GM21515 (cell line): Measurements from ENCODE around the gene DDX53.

Experiments used
- ATAC-seq: cut with Tn5 transposase; IDR thresholded peaks from one replicate; pipeline ENCODE4 v1.9.1; 2021; ENCODE audit not compliant: unreplicated experiment

Gene DDX53

DNA sequence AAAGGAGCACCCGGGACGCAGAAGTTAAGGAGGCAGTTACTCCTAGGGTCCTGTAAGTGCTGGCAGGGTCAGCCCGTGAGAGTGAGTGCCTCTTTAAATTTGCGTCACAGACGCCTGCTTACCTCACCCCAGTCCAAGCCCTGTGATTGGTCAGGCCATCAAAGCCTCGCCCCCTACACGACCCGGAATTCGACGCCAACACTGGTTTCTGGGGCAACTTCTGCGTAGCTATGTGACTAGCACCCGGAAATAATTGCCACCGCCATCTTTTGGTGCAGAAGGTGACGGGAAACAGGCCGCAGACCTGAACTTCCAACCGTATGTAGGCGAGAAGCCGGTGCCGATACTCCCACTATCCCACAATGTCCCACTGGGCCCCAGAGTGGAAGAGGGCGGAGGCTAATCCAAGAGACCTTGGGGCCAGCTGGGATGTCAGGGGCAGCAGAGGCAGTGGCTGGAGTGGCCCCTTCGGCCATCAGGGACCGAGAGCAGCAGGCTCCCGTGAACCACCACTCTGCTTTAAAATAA, at the start of gene DDX53:
Gene DDX53 (plus strand): TSS at position 265 of the 528 bp plus-strand sequence. CDS start 98 bp downstream, at position 363.
- ATAC-seq = no peak

GRCh38 chrX:22950269-22951266, 49.2 kb upstream of the DDX53 start:
- ATAC-seq = no peak

- ATAC-seq = no peak
These were observed 47.8 kb upstream of the DDX53 start for GRCh38 chrX:22952010-22952409.

DNA sequence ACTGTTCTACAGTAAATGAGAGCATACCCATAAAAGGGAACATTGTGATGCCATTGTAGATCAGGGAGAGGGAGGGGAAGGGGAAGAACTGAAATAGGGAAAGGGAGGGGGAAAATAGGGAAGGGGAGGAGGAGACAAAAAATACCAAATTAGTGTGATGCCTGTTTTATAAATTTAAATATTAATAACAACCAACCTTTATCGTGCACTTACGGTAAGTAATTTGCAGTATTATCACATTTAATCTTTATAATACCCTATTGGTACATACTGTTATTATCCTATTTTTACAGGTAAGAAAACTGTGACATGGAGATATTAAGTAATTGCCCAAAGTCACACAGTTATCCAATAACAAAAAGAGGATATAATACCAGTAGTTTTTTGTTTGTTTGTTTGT, 41.5 kb upstream of the DDX53 start:
- ATAC-seq = no peak

DNA sequence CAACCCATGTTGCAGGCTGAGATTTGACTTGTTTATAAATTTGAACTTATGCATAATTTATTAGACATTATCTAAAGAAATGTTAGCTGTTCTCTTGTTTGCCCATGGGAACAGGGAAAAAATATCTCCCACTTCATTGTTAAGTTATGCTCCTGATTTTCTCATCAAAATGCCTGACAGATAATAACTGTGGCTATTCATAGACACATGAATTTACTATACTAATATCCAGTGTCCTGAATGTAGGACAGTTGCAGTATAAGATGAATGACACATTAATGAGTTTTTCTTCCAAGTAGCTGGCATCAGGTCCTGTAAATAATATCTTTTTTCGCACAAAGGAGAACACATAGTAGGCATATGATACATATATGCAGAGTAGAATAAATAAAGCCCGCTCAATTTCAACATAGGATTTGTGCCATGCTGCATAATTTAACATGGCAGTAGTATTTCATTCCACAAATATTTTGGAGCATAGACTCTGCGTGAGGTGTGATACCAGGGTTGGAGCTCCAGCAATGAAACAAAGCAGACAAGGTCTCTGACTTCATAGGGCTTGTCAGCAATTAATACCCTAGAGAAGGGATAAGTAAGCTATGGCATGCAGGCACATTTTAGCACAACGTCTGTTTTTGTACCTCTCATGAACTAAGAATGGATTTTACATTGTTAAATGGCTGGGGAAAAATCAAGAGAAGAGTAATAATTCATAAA, 40.4 kb upstream of the DDX53 start:
- ATAC-seq = no peak

DNA sequence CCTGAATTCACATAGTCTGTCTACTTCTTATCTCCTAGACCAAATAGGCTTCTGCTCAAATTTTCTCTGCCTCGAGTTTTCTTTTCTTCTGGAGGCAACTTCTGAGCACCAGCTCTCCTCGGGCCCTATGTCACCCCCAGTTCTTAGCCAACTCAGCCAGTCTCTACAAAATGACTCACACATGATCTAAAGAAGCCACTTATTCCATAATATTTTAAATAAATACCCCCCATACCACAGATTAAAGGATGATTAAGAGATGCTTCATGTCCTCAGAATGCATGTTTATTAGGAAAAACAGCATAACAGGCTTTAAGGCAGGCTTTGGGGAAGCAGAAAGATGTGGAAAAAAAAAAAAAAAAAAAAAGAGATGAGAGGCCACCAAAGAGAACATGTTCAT, 36.6 kb upstream of the DDX53 start:
- no peak for ATAC-seq

DNA sequence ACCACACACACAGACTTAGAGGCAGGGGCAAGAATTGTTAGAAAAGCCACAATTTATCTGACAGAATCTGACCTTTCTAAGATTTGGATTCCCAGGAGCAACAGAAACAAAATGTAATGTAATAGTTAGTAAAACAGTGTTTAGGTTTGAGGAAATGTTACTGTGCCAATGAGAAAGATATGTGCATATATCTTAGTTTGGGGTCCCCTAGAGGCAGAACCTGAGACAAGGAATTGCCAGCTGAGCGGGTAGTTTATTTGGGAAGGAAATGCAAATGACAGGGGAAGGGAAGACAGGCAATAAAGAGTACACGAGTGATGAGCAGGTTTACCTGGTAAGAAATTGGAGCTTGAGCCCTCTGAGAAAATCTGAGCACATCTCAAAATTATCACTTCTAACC, 31.3 kb upstream of the DDX53 start:
- ATAC-seq = no peak

GRCh38 chrX:22969411-22969810, 30.3 kb upstream of the DDX53 start:
- no peak for ATAC-seq

GRCh38 chrX:22970861-22971260, 28.9 kb upstream of the DDX53 start:
- ATAC-seq = no peak

- ATAC-seq = no peak
These were observed 25.1 kb upstream of the DDX53 start for GRCh38 chrX:22974616-22975015.

GRCh38 chrX:22975786-22976185, 24.0 kb upstream of the DDX53 start:
- ATAC-seq = no peak

DNA sequence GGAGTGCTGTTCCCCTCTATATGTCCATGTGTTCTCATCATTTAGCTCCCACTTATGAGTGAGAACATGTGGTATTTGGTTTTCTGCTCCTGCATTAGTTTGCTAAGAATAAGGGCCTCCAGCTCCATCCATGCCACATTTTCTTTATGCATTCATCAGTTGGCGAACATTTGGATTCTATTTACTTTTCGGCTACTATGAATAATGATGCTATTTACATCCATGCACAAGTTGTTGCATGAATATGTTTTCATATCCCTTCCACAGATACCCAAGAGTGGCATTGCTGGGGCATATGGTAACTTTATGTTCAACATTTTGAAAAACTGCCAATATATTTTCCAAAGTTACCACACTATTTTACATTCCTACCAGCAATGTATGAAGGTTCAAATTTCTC, 13.8 kb upstream of the DDX53 start:
- no peak for ATAC-seq

- no peak for ATAC-seq
These were observed 12.3 kb upstream of the DDX53 start for GRCh38 chrX:22987452-22987851.

GRCh38 chrX:23003116-23003515, 3.4 kb downstream of the DDX53 start:
- ATAC-seq = no peak

DNA sequence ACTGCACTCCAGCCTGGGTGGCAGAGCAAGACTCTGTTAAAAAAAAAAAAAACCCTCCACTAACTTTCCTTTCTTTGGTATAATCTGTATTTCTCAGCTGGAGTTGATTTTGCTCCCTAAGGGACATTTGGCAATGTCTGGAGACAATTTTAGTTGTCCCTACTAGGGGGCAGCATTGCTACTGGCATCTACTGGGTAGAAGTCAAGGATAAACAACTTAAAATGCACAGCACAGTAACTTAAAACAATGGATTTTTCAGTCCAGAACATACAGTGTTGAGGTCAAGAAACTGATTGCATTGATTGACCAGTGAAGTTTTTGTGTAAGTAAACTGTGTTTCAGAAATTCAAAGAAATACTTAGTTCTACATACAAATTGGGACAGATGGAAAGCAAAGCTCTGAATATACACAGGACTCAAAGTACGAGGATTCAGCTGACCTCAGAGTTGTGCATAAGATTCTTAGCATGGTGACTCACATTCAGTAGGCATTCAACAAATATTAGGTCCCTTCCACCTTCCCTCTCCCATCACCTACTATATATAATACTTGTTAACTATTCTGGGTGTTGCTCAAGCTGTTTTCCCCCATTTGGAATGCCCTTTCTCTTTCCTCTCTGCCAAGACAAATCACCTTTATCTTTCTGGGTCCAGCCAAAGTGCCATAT, 8.8 kb downstream of the DDX53 start:
- ATAC-seq = no peak

DNA sequence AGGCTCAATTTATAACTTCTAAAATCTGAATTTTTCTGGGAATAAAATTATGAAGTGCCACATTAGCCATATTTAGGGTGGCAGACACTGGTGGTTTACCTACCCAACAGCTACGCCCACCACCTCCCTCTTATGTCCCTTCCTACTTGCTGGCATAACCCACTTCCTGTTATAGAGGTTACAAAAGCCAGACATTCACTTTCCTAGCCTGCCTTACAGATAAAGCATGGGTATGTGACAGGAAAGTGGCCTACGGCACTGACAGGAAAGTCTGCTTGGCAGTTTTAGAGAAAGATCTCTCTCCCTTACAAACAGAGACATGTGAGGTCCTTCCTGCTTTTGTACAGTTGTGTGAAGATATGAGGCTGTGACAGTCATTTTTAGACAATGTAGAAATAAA, 12.4 kb downstream of the DDX53 start:
- ATAC-seq = no peak

- ATAC-seq = no peak
These were observed 12.9 kb downstream of the DDX53 start for GRCh38 chrX:23012636-23013035.

DNA sequence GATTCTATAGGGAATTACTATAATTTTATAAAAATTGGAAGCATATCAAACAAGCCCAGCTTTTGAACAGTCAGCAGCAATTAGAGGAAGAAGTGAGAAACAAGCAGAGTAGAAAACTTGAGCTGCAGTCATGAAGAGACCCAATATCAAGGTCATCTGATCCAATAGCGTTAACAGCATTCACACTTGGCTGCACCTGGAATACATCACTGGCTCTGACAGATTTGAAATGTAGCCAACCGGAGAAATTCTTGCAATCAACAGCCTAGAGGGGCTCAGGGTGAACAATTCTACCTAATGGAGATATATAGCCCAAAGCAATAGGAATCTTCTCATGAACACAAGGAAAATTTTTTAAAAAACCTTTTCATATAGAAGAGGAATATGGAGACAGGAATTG, 13.6 kb downstream of the DDX53 start:
- no peak for ATAC-seq

DNA sequence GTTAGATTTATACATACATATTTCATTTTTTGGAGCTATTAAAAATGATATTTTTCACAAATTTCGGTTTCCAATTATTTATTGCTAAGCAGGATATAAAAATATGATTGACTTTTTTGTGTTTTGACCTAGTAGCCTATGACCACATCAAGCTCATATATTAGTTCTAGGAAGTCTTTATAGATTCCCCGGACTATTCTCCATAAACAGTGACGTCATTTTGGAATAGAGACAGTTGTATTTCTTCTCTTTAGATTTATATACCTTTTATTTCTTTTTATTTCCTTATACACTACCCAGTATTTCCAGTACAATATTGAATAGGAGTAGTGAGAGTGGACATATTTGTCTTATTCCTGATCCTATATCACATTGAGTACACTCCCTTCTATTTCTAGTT, 31.8 kb downstream of the DDX53 start:
- ATAC-seq = no peak

- no peak for ATAC-seq
These were observed 35.7 kb downstream of the DDX53 start for GRCh38 chrX:23035493-23035892.

GRCh38 chrX:23046443-23046842, 46.7 kb downstream of the DDX53 start:
- ATAC-seq = no peak
